ENCODE data around the gene CPEB3.

Gene CPEB3

GRCh38 chr10:92208736-92209135, 82.1 kb downstream of the CPEB3 start:
- Histone ChIP-seq H3K4me1 (ENCODE audit: insufficient read depth, low read length) (no peaks in the 10 kb centered on the region), H3K9me3 (ENCODE audit: insufficient read depth, low read depth, low read length) (no peaks in the 10 kb centered on the region), H3K36me3 (ENCODE audit: insufficient read depth, low read length) (no peaks in the 10 kb centered on the region), H3K27ac (ENCODE audit: low read depth, low read length) (no peak overlapping the region), H3K9ac (ENCODE audit: low read depth, low read length) (no peak overlapping the region), H3K27me3 (ENCODE audit: insufficient read depth, low read length) (no peaks in the 10 kb centered on the region), H3K4me3 (ENCODE audit: low read length) (no peak overlapping the region)
- 92% methylated on average over 3 of the region's 3 CpGs for WGBS

GRCh38 chr10:92208157-92208720, 82.6 kb downstream of the CPEB3 start:
- H3K9me3 ChIP-seq (ENCODE audit: insufficient read depth, low read depth, low read length): no peaks in the 10 kb centered on the region
- no peaks in the 10 kb centered on the region for H3K36me3 ChIP-seq (ENCODE audit: insufficient read depth, low read length)
- H3K4me1 ChIP-seq (ENCODE audit: insufficient read depth, low read length): no peaks in the 10 kb centered on the region
- H3K27ac ChIP-seq (ENCODE audit: low read depth, low read length): no peak overlapping the region
- no peak overlapping the region for H3K9ac ChIP-seq (ENCODE audit: low read depth, low read length)
- H3K4me3 ChIP-seq (ENCODE audit: low read length): no peak overlapping the region
- no peaks in the 10 kb centered on the region for H3K27me3 ChIP-seq (ENCODE audit: insufficient read depth, low read length)

- Histone ChIP-seq H3K27me3 (ENCODE audit: insufficient read depth, low read length) (no peaks in the 10 kb centered on the region), H3K9me3 (ENCODE audit: insufficient read depth, low read depth, low read length) (no peaks in the 10 kb centered on the region), H3K9ac (ENCODE audit: low read depth, low read length) (no peak overlapping the region), H3K4me3 (ENCODE audit: low read length) (no peak overlapping the region), H3K27ac (ENCODE audit: low read depth, low read length) (no peak overlapping the region), H3K4me1 (ENCODE audit: insufficient read depth, low read length) (no peaks in the 10 kb centered on the region), H3K36me3 (ENCODE audit: insufficient read depth, low read length) (no peaks in the 10 kb centered on the region)
- 91% methylated on average over 1 of the region's 1 CpG for WGBS
Measured at GRCh38 chr10:92207061-92207460, 83.8 kb downstream of the CPEB3 start.

- no peaks in the 10 kb centered on the region for H3K9me3 ChIP-seq (ENCODE audit: insufficient read depth, low read depth, low read length)
- no peak overlapping the region for H3K27ac ChIP-seq (ENCODE audit: low read depth, low read length)
- no peak overlapping the region for H3K4me3 ChIP-seq (ENCODE audit: low read length)
- no peaks in the 10 kb centered on the region for H3K27me3 ChIP-seq (ENCODE audit: insufficient read depth, low read length)
- no peaks in the 10 kb centered on the region for H3K4me1 ChIP-seq (ENCODE audit: insufficient read depth, low read length)
- H3K9ac ChIP-seq (ENCODE audit: low read depth, low read length): no peak overlapping the region
- no peaks in the 10 kb centered on the region for H3K36me3 ChIP-seq (ENCODE audit: insufficient read depth, low read length)
- WGBS: 94% methylated on average over 6 of the region's 6 CpGs
Measured at GRCh38 chr10:92203919-92204623, 86.8 kb downstream of the CPEB3 start.

- Histone ChIP-seq H3K27me3 (ENCODE audit: insufficient read depth, low read length) (no peaks in the 10 kb centered on the region), H3K36me3 (ENCODE audit: insufficient read depth, low read length) (no peaks in the 10 kb centered on the region), H3K27ac (ENCODE audit: low read depth, low read length) (no peak overlapping the region), H3K4me1 (ENCODE audit: insufficient read depth, low read length) (no peaks in the 10 kb centered on the region), H3K4me3 (ENCODE audit: low read length) (no peak overlapping the region), H3K9me3 (ENCODE audit: insufficient read depth, low read depth, low read length) (no peaks in the 10 kb centered on the region), H3K9ac (ENCODE audit: low read depth, low read length) (no peak overlapping the region)
- WGBS: no CpG with 5 or more reads among the region's 1 CpG
Measured at GRCh38 chr10:92202536-92202935, 88.3 kb downstream of the CPEB3 start.

GRCh38 chr10:92200564-92200963, 90.3 kb downstream of the CPEB3 start:
- Histone ChIP-seq H3K27me3 (ENCODE audit: insufficient read depth, low read length) (no peaks in the 10 kb centered on the region), H3K9ac (ENCODE audit: low read depth, low read length) (no peak overlapping the region), H3K36me3 (ENCODE audit: insufficient read depth, low read length) (no peaks in the 10 kb centered on the region), H3K9me3 (ENCODE audit: insufficient read depth, low read depth, low read length) (no peaks in the 10 kb centered on the region), H3K4me3 (ENCODE audit: low read length) (no peak overlapping the region), H3K4me1 (ENCODE audit: insufficient read depth, low read length) (no peaks in the 10 kb centered on the region), H3K27ac (ENCODE audit: low read depth, low read length) (no peak overlapping the region)
- WGBS: 83% methylated on average over 1 of the region's 1 CpG

DNA sequence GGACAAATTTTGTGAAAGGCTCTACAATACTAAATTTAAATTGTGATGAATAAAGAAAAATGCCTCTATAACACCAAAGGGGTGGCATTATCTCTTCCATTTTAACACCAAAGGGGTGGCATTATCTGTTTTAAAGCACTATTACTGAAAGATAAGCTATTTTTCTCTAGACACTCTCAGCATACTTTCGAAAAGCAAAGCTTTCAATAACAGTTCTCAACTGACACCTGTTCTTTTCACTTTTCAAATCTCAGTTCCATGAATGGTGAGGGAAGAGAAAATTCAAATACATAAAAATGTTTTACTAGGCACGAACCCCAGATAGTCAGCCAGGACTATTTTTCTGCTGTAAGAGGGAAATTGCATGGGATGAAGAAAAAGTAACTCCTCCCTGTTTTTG, 103.8 kb downstream of the CPEB3 start:
- Histone ChIP-seq H3K4me3 (ENCODE audit: low read length) (no peak overlapping the region), H3K4me1 (ENCODE audit: insufficient read depth, low read length) (no peaks in the 10 kb centered on the region), H3K36me3 (ENCODE audit: insufficient read depth, low read length) (no peaks in the 10 kb centered on the region), H3K9me3 (ENCODE audit: insufficient read depth, low read depth, low read length) (no peaks in the 10 kb centered on the region), H3K27me3 (ENCODE audit: insufficient read depth, low read length) (no peaks in the 10 kb centered on the region), H3K27ac (ENCODE audit: low read depth, low read length) (no peak overlapping the region), H3K9ac (ENCODE audit: low read depth, low read length) (no peak overlapping the region)
- WGBS: 93% methylated on average over 2 of the region's 2 CpGs

GRCh38 chr10:92184977-92185376, 105.9 kb downstream of the CPEB3 start:
- Histone ChIP-seq H3K4me1 (ENCODE audit: insufficient read depth, low read length) (peaks cover 3% of the 10 kb centered on the region; the same call in 1 of the 2 replicates), H3K27ac (ENCODE audit: low read depth, low read length) (no peak overlapping the region), H3K27me3 (ENCODE audit: insufficient read depth, low read length) (no peaks in the 10 kb centered on the region), H3K9ac (ENCODE audit: low read depth, low read length) (no peak overlapping the region), H3K36me3 (ENCODE audit: insufficient read depth, low read length) (no peaks in the 10 kb centered on the region), H3K9me3 (ENCODE audit: insufficient read depth, low read depth, low read length) (no peaks in the 10 kb centered on the region), H3K4me3 (ENCODE audit: low read length) (no peak overlapping the region)
- 94% methylated on average over 3 of the region's 3 CpGs for WGBS

GRCh38 chr10:92183199-92183598, 107.7 kb downstream of the CPEB3 start:
- no CpG with 5 or more reads among the region's 4 CpGs for WGBS

DNA sequence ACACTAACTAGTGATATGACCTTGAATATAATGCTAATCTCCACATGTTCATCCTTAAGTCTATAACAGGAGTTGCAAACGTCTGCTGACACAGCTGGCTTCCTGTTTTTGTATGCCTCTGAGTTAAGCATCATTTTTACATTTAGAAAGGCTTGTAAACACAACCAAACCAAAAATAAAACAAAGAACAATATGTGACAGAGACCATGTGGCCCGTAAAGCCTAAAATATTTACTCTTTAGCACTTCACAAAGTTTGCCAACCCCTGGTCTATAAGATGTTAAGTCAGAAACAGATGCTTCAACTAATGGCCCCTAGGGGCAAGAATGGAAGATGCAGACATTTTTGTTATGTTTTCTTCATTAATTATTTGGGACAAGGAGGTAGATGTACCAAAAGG, 109.3 kb downstream of the CPEB3 start:
- no peak overlapping the region for H3K27ac ChIP-seq (ENCODE audit: low read depth, low read length)
- no peaks in the 10 kb centered on the region for H3K36me3 ChIP-seq (ENCODE audit: insufficient read depth, low read length)
- peaks cover 3% of the 10 kb centered on the region; the same call in 1 of the 2 replicates for H3K4me1 ChIP-seq (ENCODE audit: insufficient read depth, low read length)
- no peaks in the 10 kb centered on the region for H3K9me3 ChIP-seq (ENCODE audit: insufficient read depth, low read depth, low read length)
- H3K9ac ChIP-seq (ENCODE audit: low read depth, low read length): no peak overlapping the region
- WGBS: 84% methylated on average over 2 of the region's 2 CpGs
- H3K27me3 ChIP-seq (ENCODE audit: insufficient read depth, low read length): no peaks in the 10 kb centered on the region
- H3K4me3 ChIP-seq (ENCODE audit: low read length): no peak overlapping the region

More at GRCh38 chr10:92183199-92183598, 107.7 kb downstream of the CPEB3 start:
- no peak overlapping the region for H3K4me3 ChIP-seq (ENCODE audit: low read length)
- H3K27me3 ChIP-seq (ENCODE audit: insufficient read depth, low read length): no peaks in the 10 kb centered on the region
- H3K4me1 ChIP-seq (ENCODE audit: insufficient read depth, low read length): peaks cover 3% of the 10 kb centered on the region; the same call in 1 of the 2 replicates
- no peaks in the 10 kb centered on the region for H3K36me3 ChIP-seq (ENCODE audit: insufficient read depth, low read length)
- H3K27ac ChIP-seq (ENCODE audit: low read depth, low read length): no peak overlapping the region
- no peaks in the 10 kb centered on the region for H3K9me3 ChIP-seq (ENCODE audit: insufficient read depth, low read depth, low read length)
- H3K9ac ChIP-seq (ENCODE audit: low read depth, low read length): no peak overlapping the region

GRCh38 chr10:92180399-92180798, 110.5 kb downstream of the CPEB3 start:
- Histone ChIP-seq H3K36me3 (ENCODE audit: insufficient read depth, low read length) (no peaks in the 10 kb centered on the region), H3K27me3 (ENCODE audit: insufficient read depth, low read length) (no peaks in the 10 kb centered on the region)
- 93% methylated on average over 1 of the region's 1 CpG for WGBS

More at GRCh38 chr10:92180399-92180798, 110.5 kb downstream of the CPEB3 start:
- H3K4me3 ChIP-seq (ENCODE audit: low read length): no peak overlapping the region
- H3K4me1 ChIP-seq (ENCODE audit: insufficient read depth, low read length): peaks cover 3% of the 10 kb centered on the region; the same call in 1 of the 2 replicates
- H3K9me3 ChIP-seq (ENCODE audit: insufficient read depth, low read depth, low read length): no peaks in the 10 kb centered on the region
- H3K9ac ChIP-seq (ENCODE audit: low read depth, low read length): no peak overlapping the region
- no peak overlapping the region for H3K27ac ChIP-seq (ENCODE audit: low read depth, low read length)

Measured in HUES64 (cell line).